Liver (tissue), 9 donors: ENCODE data around the gene CDK15. TPM values are rescaled to one million over a fixed set of nuclear protein-coding genes. Genes with fewer than 3 reads are reported as not detected.

Source experiments
- DNase-seq: peaks from one replicate; pipeline ENCODE4 v3.0.0-alpha.2; 2017; ENCODE audit warnings: low spot score
- H3K27ac ChIP-seq, 2 donors: one replicate each; pipeline ENCODE4 v1.7.0; 2013; ENCODE audit warnings: inconsistent platforms in 2 of 2, low read length in 2 of 2, control low read depth in 1 of 2, low read depth in 1 of 2, mild to moderate bottlenecking in 1 of 2
- H3K27me3 ChIP-seq, 4 donors: one replicate each; pipeline versions ENCODE4 v1.6.1 to v1.7.0; 2013; ENCODE audit warnings: low read length in 3 of 4, inconsistent platforms in 1 of 4, mild to moderate bottlenecking in 1 of 4, moderate library complexity in 1 of 4; ENCODE audit not compliant: control insufficient read depth in 4 of 4, insufficient read depth in 4 of 4
- H3K36me3 ChIP-seq, 4 donors: one replicate each; pipeline versions ENCODE4 v1.6.1 to v1.7.0; 2013; ENCODE audit warnings: low read length in 3 of 4, mild to moderate bottlenecking in 3 of 4, low read depth in 1 of 4, moderate library complexity in 1 of 4; ENCODE audit not compliant: control insufficient read depth in 4 of 4, insufficient read depth in 3 of 4
- H3K4me1 ChIP-seq, 4 donors: one replicate each; pipeline versions ENCODE4 v1.6.1 to v1.7.0; 2013; ENCODE audit warnings: low read length in 3 of 4, mild to moderate bottlenecking in 3 of 4, moderate library complexity in 1 of 4; ENCODE audit not compliant: control insufficient read depth in 4 of 4, insufficient read depth in 4 of 4
- H3K4me3 ChIP-seq, 3 donors: one replicate each; pipeline versions ENCODE4 v1.6.1 to v1.7.0; 2013; ENCODE audit warnings: low read length in 3 of 3, control low read depth in 1 of 3, low read depth in 1 of 3, mild to moderate bottlenecking in 1 of 3
- H3K9ac ChIP-seq, 2 donors: one replicate each; pipeline ENCODE4 v1.7.0; 2013; ENCODE audit warnings: low read length in 2 of 2, mild to moderate bottlenecking in 2 of 2, moderate library complexity in 2 of 2, control low read depth in 1 of 2, low read depth in 1 of 2
- H3K9me3 ChIP-seq, 4 donors: one replicate each; pipeline versions ENCODE4 v1.6.1 to v1.7.0; 2013; ENCODE audit warnings: low read length in 3 of 4; ENCODE audit not compliant: control insufficient read depth in 4 of 4
- CTCF ChIP-seq: fragments of 150-350 bp; IDR thresholded peaks from 2 replicates; pipeline ENCODE4 v1.5.1; 2017; ENCODE audit warnings: improper control_type of control experiment, low read depth, low read length; ENCODE audit not compliant: missing input control
- EGR1 ChIP-seq, 2 donors: IDR thresholded peaks; 2 replicates each; pipeline ENCODE4 v1.6.1; 2016 to 2018; ENCODE audit warnings: antibody characterized with exemption in 2 of 2, low read depth in 2 of 2
- FOXA1 ChIP-seq: IDR thresholded peaks from 2 replicates; pipeline ENCODE4 v1.6.1; 2016; ENCODE audit warnings: antibody characterized with exemption
- FOXA2 ChIP-seq: IDR thresholded peaks from 2 replicates; pipeline ENCODE4 v1.6.1; 2016; ENCODE audit warnings: antibody characterized with exemption
- GABPA ChIP-seq, 2 donors: IDR thresholded peaks in 1 of 2; conservative IDR thresholded peaks in 1 of 2; 2 replicates each; pipeline ENCODE4 v1.6.1; 2016; ENCODE audit warnings: antibody characterized with exemption in 2 of 2, mild to moderate bottlenecking in 1 of 2, moderate library complexity in 1 of 2
- HNF4A ChIP-seq, 2 donors: conservative IDR thresholded peaks; 2 replicates each; pipeline ENCODE4 v1.6.1; 2016; ENCODE audit warnings: antibody characterized with exemption in 2 of 2, mild to moderate bottlenecking in 2 of 2
- RAD21 ChIP-seq, 2 donors: IDR thresholded peaks; 2 replicates each; pipeline ENCODE4 v1.6.1; 2016; ENCODE audit warnings: antibody characterized with exemption in 2 of 2, mild to moderate bottlenecking in 2 of 2
- REST ChIP-seq: IDR thresholded peaks from 2 replicates; pipeline ENCODE4 v1.6.1; 2016; ENCODE audit warnings: antibody characterized with exemption, mild to moderate bottlenecking
- RXRA ChIP-seq, 2 donors: IDR thresholded peaks; 2 replicates each; pipeline ENCODE4 v1.6.1; 2017 to 2018; ENCODE audit warnings: antibody characterized with exemption in 2 of 2, mild to moderate bottlenecking in 1 of 2
- TAF1 ChIP-seq: conservative IDR thresholded peaks from 2 replicates; pipeline ENCODE4 v1.6.1; 2016; ENCODE audit warnings: antibody characterized with exemption, mild to moderate bottlenecking
- YY1 ChIP-seq: IDR thresholded peaks from 2 replicates; pipeline ENCODE4 v1.6.1; 2016; ENCODE audit warnings: antibody characterized with exemption, mild to moderate bottlenecking
- WGBS: extraction: QIAGEN DNeasy Blood & Tissue Kit; methylation state at CpG from one replicate; pipeline ENCODE4 v1.1.7; 2013; 5-methylcytosine and 5-hydroxymethylcytosine counted together
- polyA plus RNA-seq, 2 donors: library from polyadenylated mRNA; stranded (reverse) in 1 of 2; unstranded in 1 of 2; fragments of 200-250 nt in 1 of 2; fragments of >200 nt in 1 of 2; fragmentation: Nextera tagmentation in 1 of 2; extraction: Ambion mirVana in 1 of 2; gene quantifications; one replicate each; pipeline versions ENCODE4 v1.2.1 to v1.2.3, GENCODE V29; 2013 to 2015
- total RNA-seq, 2 donors: library from RNA; depleted of rRNA; stranded (reverse); fragments of >200 nt; gene quantifications; one replicate each; pipeline ENCODE4 v1.2.3, GENCODE V29; 2014
- TF ChIP-seq, protein P1 (sequence below): IDR thresholded peaks from 2 replicates; pipeline ENCODE4 v1.6.1; 2016; ENCODE audit warnings: antibody characterized with exemption
- TF ChIP-seq, protein P2 (sequence below): IDR thresholded peaks from 2 replicates; pipeline ENCODE4 v1.6.1; 2016; ENCODE audit warnings: antibody characterized with exemption
- TF ChIP-seq, protein P3 (sequence below): IDR thresholded peaks from 2 replicates; pipeline ENCODE4 v1.6.1; 2016; ENCODE audit warnings: antibody characterized with exemption
- donor health status: healthy.
- donor health status: healthy.
- donor health status: healthy.
- donor health status: healthy.
- donor health status: healthy.

Gene CDK15
- total and polyA plus RNA-seq, 4 donors: under 0.01 to 0.47 (median 0.06) TPM; not detected in 1

DNA sequence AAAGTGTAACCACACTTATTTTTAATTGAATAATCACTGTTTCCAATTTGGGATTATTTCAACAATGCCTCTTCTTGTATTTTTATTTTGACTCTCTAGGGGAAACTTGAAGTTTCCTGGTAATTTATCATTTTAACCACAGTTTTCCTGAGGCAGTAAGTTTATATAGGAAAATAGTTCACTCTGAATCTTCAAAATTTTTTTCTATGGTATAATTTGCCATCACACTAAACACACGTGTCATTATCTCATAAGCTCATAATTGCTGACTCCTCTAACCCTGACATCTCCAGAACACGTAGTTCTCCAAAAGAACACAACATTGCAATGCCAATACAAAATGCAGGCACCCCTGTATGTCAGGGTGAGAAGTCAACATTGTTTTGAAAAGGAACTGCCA, 125.1 kb downstream of the CDK15 start:
- H3K9me3 ChIP-seq: peaks cover 0 to 1% (median 0%) of the 10 kb centered on the region in 4 donors
- no peaks in the 10 kb centered on the region for H3K27me3 ChIP-seq
- 71% methylated on average over 2 of the region's 2 CpGs for WGBS
- H3K36me3 ChIP-seq: no peaks in the 10 kb centered on the region
- no peaks in the 10 kb centered on the region for H3K4me1 ChIP-seq
- no peak overlapping the region for H3K4me3 ChIP-seq
- DNase-seq: no peak
- no peak overlapping the region for H3K9ac ChIP-seq
- no peak overlapping the region for H3K27ac ChIP-seq
- TF ChIP-seq GABPA (IDR thresholded peaks at IDR 0.05 in 1 of 2, conservative IDR thresholded peaks at IDR 0.05 in 1 of 2) (no peak), YY1 (no peak), TAF1 (no peak), REST (no peak), FOXA2 (no peak), FOXA1 (no peak), CTCF (no peak), EGR1 (IDR thresholded peaks at IDR 0.05; ENCODE audit: low read depth in 2 of 2) (no peak)
- TF ChIP-seq, protein P1, sequence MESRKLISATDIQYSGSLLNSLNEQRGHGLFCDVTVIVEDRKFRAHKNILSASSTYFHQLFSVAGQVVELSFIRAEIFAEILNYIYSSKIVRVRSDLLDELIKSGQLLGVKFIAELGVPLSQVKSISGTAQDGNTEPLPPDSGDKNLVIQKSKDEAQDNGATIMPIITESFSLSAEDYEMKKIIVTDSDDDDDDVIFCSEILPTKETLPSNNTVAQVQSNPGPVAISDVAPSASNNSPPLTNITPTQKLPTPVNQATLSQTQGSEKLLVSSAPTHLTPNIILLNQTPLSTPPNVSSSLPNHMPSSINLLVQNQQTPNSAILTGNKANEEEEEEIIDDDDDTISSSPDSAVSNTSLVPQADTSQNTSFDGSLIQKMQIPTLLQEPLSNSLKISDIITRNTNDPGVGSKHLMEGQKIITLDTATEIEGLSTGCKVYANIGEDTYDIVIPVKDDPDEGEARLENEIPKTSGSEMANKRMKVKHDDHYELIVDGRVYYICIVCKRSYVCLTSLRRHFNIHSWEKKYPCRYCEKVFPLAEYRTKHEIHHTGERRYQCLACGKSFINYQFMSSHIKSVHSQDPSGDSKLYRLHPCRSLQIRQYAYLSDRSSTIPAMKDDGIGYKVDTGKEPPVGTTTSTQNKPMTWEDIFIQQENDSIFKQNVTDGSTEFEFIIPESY: no peak
- TF ChIP-seq, protein P2, sequence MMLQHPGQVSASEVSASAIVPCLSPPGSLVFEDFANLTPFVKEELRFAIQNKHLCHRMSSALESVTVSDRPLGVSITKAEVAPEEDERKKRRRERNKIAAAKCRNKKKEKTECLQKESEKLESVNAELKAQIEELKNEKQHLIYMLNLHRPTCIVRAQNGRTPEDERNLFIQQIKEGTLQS: no peak
- TF ChIP-seq, protein P3, sequence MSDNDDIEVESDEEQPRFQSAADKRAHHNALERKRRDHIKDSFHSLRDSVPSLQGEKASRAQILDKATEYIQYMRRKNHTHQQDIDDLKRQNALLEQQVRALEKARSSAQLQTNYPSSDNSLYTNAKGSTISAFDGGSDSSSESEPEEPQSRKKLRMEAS: no peak

DNA sequence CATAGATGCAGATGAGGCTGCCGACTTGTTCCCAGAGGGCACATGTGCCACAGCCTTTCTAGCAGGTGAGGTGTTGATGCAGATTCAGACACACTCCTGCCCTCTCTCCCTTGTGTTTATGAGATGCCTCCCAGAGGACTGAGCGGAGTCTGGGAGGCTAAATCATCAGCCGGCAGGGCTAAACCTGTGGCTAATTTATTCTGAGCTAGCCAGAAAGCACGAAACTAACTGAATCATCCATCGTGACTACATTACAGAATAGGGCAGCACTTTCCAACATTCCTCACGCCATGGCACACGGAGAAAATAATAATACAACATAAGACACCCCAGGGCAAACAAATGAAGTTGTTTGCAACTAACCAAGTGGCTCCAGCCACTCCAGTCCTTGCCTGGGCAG, 125.6 kb downstream of the CDK15 start:
- H3K4me1 ChIP-seq: no peaks in the 10 kb centered on the region
- peaks cover 0 to 1% (median 0%) of the 10 kb centered on the region in 4 donors for H3K9me3 ChIP-seq
- TF ChIP-seq HNF4A (conservative IDR thresholded peaks at IDR 0.05) (no peak), CTCF (no peak), EGR1 (IDR thresholded peaks at IDR 0.05; ENCODE audit: low read depth in 2 of 2) (no peak), REST (no peak), RAD21 (IDR thresholded peaks at IDR 0.05) (no peak), RXRA (IDR thresholded peaks at IDR 0.05) (no peak)
- TF ChIP-seq, protein P2: no peak
- H3K9ac ChIP-seq: no peak overlapping the region
- no peak overlapping the region for H3K4me3 ChIP-seq
- no peaks in the 10 kb centered on the region for H3K27me3 ChIP-seq
- 74% methylated on average over 7 of the region's 7 CpGs for WGBS
- no peak overlapping the region for H3K27ac ChIP-seq
- DNase-seq: no peak
- H3K36me3 ChIP-seq: no peaks in the 10 kb centered on the region
